IPS-18a (cell line): Measurements from ENCODE around the gene ZNF606.

Experiments used
- H3K27ac ChIP-seq: one replicate; pipeline ENCODE4 v1.5.1; 2013; ENCODE audit warnings: low read length
- H3K27me3 ChIP-seq: one replicate; pipeline ENCODE4 v1.6.1; 2013; ENCODE audit warnings: mild to moderate bottlenecking, low read length; ENCODE audit not compliant: control insufficient read depth, insufficient read depth
- H3K36me3 ChIP-seq: one replicate; pipeline ENCODE4 v1.6.1; 2013; ENCODE audit warnings: low read depth, low read length; ENCODE audit not compliant: control insufficient read depth
- H3K4me1 ChIP-seq: one replicate; pipeline ENCODE4 v1.6.1; 2013; ENCODE audit warnings: low read depth, low read length; ENCODE audit not compliant: control insufficient read depth
- H3K4me3 ChIP-seq: one replicate; pipeline ENCODE4 v1.5.1; 2013; ENCODE audit warnings: low read length
- H3K9ac ChIP-seq: one replicate; pipeline ENCODE4 v1.6.1; 2013; ENCODE audit warnings: mild to moderate bottlenecking, low read length, moderate library complexity
- H3K9me3 ChIP-seq: one replicate; pipeline ENCODE4 v1.6.1; 2013; ENCODE audit warnings: low read depth, low read length; ENCODE audit not compliant: control insufficient read depth

Gene ZNF606

DNA sequence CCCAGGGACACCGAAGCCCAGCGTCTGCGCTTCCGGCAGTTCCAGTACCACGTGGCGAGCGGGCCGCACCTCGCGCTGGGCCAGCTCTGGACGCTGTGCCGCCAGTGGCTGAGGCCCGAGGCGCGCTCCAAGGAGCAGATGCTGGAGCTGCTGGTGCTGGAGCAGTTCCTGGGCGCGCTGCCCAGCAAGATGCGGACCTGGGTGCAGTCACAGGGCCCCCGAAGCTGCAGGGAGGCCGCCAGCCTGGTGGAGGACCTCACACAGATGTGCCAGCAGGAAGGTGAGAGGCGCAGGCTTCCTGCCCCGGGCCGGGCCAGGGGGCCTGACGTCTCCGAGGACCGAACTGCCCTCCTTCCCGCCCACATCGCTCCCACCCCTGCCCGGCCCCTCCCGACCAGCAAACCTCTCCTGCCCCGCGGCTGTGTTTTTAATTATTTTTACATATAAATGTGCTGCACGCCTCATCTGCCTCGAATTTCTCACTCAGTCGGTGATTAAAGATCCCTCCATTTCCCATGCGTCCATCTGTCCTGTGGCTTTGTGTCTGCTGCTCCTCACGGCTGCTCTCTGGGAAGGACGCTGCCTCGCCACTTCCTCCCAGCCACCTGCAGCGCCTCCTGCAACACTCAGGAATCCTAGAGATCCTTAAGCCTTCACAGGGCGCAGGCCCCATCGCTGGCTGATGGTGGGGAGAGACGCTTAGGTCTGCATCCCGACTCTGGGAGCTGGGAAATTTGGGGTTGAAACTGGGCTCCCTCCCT is 35.5 kb upstream of the ZNF606 start:
- Histone ChIP-seq H3K27me3 (peaks cover 6% of the 10 kb centered on the region), H3K27ac (no peak overlapping the region), H3K9me3 (no peaks in the 10 kb centered on the region)

DNA sequence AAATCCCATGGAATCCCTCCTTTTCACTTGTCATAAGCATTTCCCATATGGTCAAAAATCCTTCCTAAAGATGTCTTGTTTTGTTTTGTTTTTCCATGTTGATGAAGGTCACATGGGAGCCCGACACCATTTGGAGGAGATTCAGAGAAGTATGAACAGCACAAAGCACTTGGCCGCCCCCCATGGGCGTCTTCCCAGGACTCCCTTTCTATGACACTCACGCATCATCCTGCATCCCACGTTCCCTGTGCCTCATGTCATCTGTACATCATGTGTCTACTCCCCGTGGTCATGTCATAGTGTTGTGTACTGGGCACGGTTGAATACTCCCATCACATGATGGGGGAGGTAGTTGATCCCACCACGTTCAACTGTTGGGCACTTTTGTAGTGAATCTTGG is 33.2 kb upstream of the ZNF606 start:
- Histone ChIP-seq H3K4me1 (peaks cover 5% of the 10 kb centered on the region), H3K27ac (no peak overlapping the region), H3K27me3 (peaks cover 4% of the 10 kb centered on the region), H3K4me3 (no peak overlapping the region), H3K9me3 (no peaks in the 10 kb centered on the region), H3K9ac (no peak overlapping the region), H3K36me3 (no peaks in the 10 kb centered on the region)

More for the DNA sequence above, 35.5 kb upstream of the ZNF606 start:
- Histone ChIP-seq H3K9ac (peak overlapping the region; percentile 6), H3K4me1 (peaks cover 5% of the 10 kb centered on the region), H3K4me3 (no peak overlapping the region), H3K36me3 (no peaks in the 10 kb centered on the region)

DNA sequence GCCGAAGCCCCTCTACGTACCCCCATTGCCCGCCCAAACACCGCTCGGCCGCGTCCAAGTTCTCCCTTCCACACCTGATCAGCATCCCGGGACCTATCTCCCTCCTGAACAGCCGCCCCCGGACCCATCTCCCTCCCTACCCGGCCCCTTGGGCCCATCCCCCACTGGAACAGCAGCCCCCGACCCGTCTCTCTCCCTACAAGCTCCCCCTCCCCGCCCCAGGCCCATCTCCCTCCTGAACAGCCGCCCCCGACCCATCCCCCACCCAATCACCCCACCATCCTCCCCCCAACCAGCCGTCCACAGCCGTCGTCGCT is 31.8 kb upstream of the ZNF606 start:
- Histone ChIP-seq H3K9ac (peak overlapping the region; percentile 42), H3K36me3 (no peaks in the 10 kb centered on the region), H3K4me1 (peaks cover 5% of the 10 kb centered on the region), H3K27ac (no peak overlapping the region), H3K9me3 (no peaks in the 10 kb centered on the region), H3K4me3 (peak overlapping the region; percentile 63), H3K27me3 (peaks cover 4% of the 10 kb centered on the region)

DNA sequence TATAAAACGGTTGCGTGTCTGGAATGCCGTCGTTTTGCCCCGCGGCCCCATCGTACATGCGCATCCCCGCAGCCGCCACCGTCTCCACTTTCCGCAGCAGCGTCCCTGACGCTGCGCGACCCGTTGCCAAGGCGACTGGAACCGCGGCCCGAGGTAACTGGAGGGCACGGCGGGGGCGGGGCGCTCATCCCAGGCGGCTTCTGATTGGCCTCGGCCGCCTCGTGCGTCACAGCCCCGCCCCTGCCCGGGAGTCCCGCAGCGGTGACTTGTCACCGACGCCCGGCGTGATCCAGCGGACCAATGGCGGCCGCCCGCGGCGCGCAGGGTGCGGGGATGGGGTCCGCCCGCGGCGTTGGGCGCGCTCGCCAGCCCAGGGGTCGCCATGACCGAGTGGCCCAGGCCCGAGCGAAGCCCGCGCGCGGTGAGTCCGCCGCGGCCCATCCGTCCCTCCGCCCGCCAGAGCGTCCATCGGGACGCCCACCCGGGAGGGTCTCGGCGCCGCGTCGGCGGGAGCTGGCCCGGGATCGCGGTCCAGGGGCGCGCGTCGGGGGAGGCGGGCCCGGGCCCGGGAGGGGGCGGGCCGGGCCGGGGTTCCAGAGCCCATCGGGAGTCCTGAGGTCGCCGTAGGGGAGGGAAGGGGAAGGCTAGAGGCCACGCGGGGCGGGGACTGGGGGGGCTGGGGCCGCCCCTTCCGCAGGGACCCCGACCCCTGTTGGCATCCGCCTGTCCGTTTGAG is 31.3 kb upstream of the ZNF606 start, which contains the start of gene ZSCAN1:
Gene ZSCAN1 (plus strand): TSS at position 285 of the 736 bp plus-strand sequence. CDS start 3,812 bp downstream, outside the sequence.
- peaks cover 5% of the 10 kb centered on the region for H3K4me1 ChIP-seq
- no peaks in the 10 kb centered on the region for H3K9me3 ChIP-seq
- H3K36me3 ChIP-seq, result no peaks in the 10 kb centered on the region
- peak within 1 kb of the TSS; percentile 63 for H3K4me3 ChIP-seq
- peaks cover 4% of the 10 kb centered on the region for H3K27me3 ChIP-seq
- no peak within 1 kb of the TSS for H3K27ac ChIP-seq
- H3K9ac ChIP-seq, result peak within 1 kb of the TSS; percentile 42

DNA sequence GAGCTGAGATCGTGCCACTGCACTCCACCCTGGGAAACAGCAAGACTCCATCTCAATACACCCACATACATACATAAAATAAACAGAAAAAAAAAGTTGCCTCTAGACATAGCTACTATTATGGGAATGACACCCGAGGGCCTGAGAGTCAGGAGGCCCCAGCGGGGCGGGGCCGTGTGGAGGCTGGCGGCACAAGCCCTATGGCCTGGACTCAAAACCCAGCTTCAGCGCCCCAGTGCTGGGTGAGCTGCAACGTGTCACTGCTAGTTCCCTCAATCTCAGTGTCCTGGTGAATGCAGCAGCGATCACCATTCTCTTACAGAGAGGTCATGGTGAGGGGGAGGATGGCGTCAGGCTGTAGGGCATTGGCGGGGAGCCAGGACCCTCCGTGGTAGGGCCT is 22.0 kb upstream of the ZNF606 start:
- H3K9me3 ChIP-seq, result no peaks in the 10 kb centered on the region
- no peak overlapping the region for H3K27ac ChIP-seq

DNA sequence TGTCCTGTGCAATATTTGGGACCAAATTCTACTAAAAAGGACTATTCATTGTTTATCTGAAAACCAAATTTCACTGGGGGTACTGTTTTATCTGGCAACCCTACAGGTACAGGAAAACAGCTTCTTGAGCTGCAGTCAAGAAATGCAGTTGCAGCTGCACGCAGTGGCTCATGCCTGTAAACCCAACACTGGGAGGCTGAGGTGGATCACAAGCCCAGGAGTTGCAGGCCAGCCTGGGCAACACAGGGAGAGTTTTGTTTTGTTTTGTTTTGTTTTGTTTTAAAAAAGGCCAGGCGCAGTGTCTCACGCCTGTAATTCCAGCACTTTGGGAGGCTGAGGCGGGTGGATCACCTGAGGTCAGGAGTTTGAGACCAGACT is 19.7 kb upstream of the ZNF606 start:
- Histone ChIP-seq H3K9ac (peak overlapping the region; percentile 22), H3K4me3 (no peak overlapping the region), H3K27ac (peak overlapping the region; percentile 78), H3K9me3 (no peaks in the 10 kb centered on the region), H3K4me1 (no peaks in the 10 kb centered on the region), H3K27me3 (no peaks in the 10 kb centered on the region), H3K36me3 (no peaks in the 10 kb centered on the region)

More for the DNA sequence above, 22.0 kb upstream of the ZNF606 start:
- Histone ChIP-seq H3K27me3 (no peaks in the 10 kb centered on the region), H3K4me1 (no peaks in the 10 kb centered on the region), H3K36me3 (no peaks in the 10 kb centered on the region), H3K9ac (no peak overlapping the region), H3K4me3 (no peak overlapping the region)

DNA sequence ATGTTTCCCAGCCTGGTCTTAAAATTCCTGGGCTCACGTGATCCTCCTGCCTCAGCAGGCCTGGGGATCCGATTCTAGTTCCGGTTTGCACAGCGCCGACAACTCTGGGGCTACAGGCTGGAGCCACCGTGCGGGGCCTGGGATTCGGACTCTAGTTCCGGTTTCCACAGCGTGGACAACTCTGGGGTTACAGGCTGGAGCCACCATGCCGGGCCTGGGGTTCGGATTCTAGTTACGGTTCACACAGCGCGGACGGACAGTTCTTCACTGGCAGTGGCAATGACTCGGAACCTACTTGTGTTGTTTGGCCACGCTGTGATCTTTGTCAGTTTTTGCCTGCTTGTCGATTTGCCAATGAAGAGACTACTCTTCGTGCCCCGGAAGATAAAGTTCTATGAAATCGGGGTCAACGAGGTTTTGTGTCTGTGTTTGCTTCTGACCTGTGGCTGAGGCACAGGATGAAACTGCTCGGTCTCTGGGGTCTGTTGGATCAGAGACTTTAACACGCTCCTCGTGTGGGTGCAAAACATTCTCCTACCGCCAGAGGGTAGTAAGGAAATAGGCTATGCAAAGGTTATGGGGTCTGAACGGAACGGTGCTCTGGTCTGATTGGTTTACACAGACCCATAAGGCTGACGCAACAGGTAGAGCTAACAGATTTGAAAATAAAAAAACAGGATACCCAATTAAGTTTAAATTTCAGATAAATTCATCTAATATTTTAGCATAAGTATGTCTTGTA is 19.1 kb upstream of the ZNF606 start:
- Histone ChIP-seq H3K9ac (peak overlapping the region; percentile 22), H3K36me3 (no peaks in the 10 kb centered on the region), H3K27ac (peak overlapping the region; percentile 78), H3K9me3 (no peaks in the 10 kb centered on the region), H3K4me3 (no peak overlapping the region), H3K27me3 (no peaks in the 10 kb centered on the region), H3K4me1 (no peaks in the 10 kb centered on the region)

DNA sequence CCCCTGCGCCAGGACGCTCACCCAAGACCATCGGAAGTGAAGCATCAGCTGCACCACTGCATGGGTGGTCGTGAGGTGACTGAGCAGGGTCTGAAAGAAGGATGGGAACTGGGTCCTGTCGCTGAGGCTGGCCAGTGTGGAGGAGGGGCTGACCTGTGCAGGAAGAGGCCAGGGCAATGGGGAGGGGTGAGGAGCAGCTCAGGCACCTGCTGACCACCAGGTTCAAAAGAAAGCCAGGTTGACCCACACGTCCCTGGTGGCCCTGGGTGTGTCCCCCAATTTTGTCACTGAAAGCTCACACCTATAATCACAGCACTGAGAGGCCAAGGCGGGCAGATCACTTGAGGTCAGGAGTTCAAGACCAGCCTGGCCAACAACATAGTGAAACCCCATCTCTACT is 17.5 kb upstream of the ZNF606 start:
- Histone ChIP-seq H3K9me3 (no peaks in the 10 kb centered on the region), H3K36me3 (no peaks in the 10 kb centered on the region), H3K4me1 (no peaks in the 10 kb centered on the region), H3K4me3 (no peak overlapping the region), H3K27ac (no peak overlapping the region), H3K27me3 (no peaks in the 10 kb centered on the region), H3K9ac (no peak overlapping the region)

DNA sequence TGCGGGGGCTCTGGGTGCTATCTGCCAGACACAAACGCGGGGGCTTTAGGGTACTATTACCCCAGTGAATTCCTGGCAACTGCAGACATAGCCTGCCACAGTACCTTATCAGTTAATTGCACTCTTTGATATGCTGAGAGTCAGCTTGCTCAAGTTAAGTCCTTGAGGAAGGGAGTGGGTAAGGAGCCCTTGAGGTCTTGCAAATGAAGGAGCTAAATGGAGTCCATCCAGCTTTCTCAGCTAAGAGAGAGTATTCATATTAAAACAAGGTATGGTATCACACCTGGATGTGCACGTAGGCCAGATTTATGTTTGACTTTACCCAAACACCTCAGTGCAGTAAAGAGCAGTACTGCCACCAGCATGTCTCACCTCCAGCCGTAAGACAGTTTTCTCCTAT is 11.5 kb upstream of the ZNF606 start:
- peaks cover 3% of the 10 kb centered on the region for H3K9me3 ChIP-seq
- H3K4me1 ChIP-seq, result no peaks in the 10 kb centered on the region
- no peaks in the 10 kb centered on the region for H3K36me3 ChIP-seq
- no peak overlapping the region for H3K9ac ChIP-seq
- H3K27ac ChIP-seq, result no peak overlapping the region
- H3K4me3 ChIP-seq, result no peak overlapping the region
- H3K27me3 ChIP-seq, result no peaks in the 10 kb centered on the region

DNA sequence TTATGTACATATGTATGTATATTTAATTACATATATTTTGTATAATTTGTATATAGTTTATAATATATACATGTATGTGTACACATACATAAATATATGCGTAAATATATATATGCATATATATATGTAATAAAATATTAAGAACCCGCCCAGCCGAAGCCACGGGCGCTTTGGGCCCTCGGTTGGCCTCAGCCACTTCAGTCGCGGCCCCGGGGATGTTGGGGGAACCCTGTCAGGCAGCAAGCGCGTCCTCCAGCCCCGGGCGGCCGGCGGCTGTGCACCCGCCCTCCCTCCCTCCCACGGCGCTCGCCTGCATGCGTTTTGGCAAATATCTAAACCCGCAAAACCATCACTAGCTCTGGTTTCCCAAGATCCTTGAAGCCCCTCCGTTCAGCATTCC is 7.9 kb upstream of the ZNF606 start:
- Histone ChIP-seq H3K9ac (no peak overlapping the region), H3K4me3 (no peak overlapping the region), H3K9me3 (peaks cover 6% of the 10 kb centered on the region), H3K27me3 (no peaks in the 10 kb centered on the region), H3K36me3 (peaks cover 14% of the 10 kb centered on the region), H3K27ac (no peak overlapping the region), H3K4me1 (no peaks in the 10 kb centered on the region)

DNA sequence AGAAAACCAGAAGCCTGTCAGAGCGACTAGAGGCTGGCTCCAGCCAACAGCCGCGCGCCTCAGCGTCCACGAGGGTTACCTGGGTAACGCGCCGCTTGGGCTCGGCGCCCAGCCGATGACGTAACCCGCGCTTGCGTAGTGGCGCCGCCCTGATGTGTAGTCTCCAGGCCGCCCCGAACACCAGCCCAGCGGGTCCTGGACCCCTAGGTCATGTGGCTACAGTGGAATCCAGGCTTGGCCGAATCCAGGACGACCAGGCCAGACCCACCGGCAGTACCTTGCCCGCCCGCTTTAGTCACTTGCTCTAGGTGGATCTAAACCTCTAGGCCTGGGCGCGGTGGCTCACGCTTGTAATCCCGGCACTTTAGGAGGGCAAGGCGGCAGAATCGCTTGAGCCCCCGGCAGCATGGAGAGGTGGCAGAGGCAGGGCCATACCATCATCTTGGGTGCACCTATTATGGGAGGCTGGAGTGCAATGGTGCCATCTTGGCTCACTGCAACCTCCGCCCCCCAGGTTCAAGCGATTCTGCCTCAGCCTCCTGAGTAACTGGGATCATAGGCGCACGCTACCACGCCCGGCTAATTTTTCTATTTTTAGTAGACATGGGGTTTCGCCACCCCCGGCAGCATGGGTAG is 7.2 kb upstream of the ZNF606 start:
- peaks cover 6% of the 10 kb centered on the region for H3K9me3 ChIP-seq
- H3K4me1 ChIP-seq, result no peaks in the 10 kb centered on the region
- no peaks in the 10 kb centered on the region for H3K27me3 ChIP-seq
- H3K36me3 ChIP-seq, result peaks cover 21% of the 10 kb centered on the region
- H3K4me3 ChIP-seq, result peak overlapping the region; percentile 40
- H3K9ac ChIP-seq, result no peak overlapping the region
- H3K27ac ChIP-seq, result no peak overlapping the region
